Stimulated activated CD8-positive, alpha-beta memory T cell treated with anti-CD3 and anti-CD28 coated beads, Interleukin-7, amount 100 ng/mL, for 48 hours (primary cell): ENCODE data around the gene CYSRT1.

Experiments used
- DNase-seq, 2 donors: peaks; one replicate each; pipeline ENCODE4 v3.0.0-alpha.2; 2020; ENCODE audit warnings: low read depth in 1 of 2; ENCODE audit errors: extremely low read depth in 1 of 2

Gene CYSRT1, protein sequence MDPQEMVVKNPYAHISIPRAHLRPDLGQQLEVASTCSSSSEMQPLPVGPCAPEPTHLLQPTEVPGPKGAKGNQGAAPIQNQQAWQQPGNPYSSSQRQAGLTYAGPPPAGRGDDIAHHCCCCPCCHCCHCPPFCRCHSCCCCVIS

DNA sequence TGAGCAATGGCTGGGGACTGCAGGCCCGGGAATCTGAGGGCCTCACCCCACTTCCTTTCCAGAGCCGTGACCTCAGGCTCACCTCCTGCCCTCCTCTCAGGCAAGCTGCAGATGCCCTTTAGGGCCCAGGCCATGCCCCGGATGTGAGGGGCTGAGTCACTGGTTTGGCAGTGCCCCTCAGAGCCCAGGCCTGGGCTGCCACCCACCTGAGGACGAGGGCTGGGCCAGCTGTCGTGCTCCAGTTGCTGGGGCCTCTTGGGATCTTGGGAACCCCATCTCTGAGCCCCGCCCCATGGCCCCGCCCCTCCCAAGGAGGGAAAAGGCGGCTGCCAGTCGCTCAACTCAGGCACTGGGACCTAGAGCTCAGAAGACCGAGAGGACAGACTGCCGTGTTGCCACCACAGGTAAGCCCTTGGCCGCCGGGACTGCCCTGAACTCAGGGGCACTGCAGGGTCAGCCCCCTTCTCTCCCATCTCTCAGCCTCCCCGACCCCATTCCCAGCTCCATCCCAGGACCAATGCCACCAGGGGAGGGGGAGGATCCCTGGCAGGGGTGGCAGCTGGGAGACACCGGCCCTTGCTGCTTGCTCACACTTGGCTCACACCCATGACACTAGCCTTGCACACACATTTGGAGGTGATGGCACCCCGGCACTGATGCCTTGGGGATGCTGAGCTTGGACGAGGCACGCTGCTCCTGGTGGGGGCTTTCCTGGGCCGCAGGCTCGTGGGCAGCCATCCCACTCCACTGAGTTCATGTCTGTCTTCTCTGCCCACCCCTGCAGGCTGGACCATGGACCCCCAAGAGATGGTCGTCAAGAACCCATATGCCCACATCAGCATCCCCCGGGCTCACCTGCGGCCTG lies at the start of gene CYSRT1:
TSS of gene CYSRT1 (plus strand) at position 345 of the 865 bp plus-strand sequence. CDS start at position 793, 448 bp downstream.
- no peak for DNase-seq

DNA sequence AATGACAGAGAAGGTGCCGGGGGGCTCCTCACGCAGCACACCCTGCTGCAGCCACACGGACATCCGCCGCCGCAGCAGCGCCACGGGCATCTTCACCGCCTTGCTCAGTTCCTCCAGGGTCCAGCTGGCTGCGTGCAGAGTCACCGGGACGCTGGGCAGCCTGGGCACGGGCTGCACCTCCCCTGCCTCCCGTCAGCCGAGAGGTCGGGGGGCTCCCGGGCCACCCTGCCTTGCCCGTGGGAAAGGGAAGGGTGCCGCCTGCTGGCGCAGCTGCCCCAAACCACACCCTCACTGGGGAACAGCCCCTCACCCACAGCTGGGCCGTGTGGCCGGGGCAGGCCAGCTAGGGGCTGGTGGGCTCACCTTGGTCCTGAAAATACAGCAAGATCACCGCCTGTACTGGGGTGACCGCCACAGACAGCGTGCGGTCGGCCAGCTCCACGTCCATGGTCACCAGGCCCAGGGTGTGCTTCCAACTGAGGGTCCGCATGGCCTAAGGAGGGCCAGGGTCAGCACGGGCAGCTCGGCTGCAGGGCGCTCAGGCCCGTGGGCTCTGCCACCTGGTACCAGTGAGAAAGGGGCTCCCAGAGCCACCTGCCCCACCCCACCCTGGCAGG lies 49.5 kb upstream of the CYSRT1 start:
- DNase-seq, result no peak

DNA sequence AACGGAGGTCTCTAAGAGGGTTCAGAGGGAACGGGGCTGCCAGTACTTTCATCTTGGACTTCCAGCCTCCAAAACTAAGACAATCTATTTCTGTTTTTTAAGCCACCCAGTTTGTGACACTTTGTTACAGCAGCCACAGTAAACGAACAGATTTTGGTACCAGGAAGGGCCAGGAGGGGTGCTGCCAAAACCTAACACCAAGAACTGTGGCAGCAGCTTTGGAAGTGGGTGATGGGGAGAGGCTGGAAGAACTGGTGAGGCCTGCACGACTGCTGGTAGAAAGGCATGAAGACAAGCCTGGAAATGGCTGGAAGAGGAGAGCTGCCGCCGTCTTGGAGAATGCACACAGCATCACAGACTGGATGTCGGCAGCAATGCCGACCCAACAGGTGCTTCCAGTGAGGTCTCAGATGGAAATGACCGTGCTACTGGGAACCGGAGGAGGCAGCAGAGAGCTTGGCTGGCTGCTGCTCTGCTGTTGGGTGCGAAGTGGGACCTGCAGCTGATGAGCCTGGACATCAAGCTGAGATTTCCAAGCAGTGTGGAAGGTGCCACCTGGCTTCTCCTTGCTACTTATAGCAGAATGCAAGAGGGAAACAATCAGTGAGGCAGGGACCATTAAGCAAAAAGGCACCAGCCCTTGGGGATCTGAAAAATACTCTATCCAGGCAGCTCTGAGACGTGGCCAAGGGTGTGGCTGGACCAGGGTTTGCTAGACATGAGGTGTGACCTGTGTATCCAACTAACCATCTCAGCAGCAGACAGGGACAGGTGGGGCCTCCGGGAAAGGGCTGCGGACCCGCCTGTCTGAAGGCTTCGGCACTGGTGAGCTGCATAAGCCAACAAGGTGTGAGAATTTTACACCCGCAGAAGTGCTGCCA lies 48.4 kb upstream of the CYSRT1 start:
- DNase-seq, result no peak

DNA sequence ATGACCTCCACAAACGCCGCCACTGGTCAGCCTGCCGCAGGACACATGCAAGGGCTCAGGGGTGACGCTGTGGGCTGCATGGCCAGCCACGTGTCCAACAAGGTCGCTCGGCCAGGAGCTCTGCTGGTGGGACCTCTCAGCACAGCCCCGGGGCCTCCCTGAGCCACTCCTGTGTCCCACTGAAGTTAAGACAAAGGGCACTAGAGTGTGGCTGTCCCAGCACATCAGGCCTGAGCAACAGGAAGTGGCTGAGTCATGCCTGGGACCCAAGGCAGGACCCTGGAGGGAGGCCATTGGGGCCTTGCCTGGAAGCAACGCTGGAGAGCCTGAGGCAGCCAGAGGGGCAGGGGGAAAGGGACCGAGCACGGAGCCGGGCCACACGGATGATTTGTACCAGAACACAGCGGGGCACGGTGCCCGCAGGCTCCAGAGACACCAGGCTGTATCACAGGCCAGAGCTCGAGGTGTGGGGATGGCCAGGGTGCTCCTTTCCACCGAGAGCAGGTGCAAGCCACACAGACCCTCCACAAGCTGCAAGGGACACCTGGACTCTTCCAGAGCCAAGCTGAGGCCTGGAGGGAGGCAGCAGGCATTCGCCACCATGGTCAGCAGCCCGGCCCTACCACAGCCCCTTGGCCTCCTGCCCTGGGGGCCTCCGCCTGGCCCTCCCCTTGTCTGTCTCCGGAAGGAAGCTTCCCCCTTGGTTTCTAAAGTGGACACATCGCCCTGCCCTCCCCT lies 46.6 kb upstream of the CYSRT1 start:
- DNase-seq, result no peak

DNA sequence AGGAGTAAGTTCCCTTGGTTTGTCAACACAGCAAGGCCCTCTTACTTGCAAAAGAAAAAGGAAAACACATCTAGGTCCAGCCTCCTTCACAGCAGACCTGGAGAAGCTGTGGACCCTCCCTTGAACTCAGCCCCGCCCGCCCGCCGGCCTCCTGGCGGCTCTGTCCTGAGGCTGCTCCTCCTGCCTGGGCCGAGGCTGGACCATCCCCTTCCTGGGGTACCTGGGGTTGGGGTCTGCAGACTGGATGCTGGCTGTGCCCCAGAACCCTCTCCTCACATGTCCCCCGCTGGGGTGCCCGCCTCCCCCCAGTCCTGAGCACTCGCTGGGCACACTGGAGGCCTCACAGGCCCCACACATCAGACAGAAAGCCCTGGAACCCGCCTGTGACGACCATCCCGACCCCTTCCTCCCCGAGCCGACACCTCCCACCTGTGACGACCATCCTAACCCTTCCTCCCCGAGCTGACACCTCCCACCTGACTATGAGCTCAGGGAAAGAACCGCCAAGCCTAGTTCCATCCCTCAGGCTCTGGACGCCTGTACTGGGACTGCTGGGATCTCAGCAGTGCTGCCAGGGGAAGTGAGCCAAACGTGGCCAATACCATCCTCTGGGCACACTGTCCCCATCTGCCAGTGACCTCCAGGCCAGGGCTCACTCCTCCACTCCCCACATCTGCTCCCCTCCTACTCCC lies 45.9 kb upstream of the CYSRT1 start:
- DNase-seq, result no peak

DNA sequence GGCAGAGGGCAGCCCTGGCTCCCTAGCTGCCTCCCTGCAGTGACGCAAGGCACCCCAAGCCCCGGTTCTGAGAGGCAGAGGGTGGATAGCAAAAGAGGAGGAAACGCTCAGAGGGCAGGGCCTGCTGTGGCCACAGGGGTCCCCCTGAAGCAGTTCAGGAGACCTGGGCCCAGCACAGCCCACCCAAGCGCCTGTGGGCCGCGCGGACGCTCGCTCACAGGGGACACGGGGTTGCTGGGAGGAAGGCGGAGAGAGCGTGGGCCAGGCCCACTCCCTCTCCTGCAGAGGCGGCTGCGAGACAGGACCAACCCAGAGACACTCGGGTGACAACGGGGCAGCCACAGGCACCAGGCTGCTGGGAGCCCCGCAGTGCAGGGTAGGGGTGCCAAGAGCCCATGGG lies 45.2 kb upstream of the CYSRT1 start:
- no peak for DNase-seq

DNA sequence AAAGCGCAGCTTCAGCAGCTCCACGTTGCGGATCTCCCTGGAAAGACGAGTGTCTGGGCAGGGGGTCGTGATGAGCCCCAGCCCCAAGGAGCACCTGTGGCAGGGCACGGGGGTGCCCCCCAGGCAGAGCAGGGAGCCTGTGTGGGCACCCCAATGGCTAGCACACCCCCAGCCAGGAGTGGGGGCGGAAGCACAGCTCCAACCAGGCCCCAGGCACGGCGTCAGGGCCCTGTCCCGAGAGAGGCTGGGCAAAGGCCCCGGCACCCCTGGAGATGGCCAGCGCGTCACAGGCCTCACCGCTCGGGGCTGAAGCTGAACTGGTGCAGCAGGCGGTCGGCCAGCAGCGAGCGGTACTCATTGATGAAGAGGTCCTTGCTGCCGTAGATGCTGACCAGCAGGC lies 44.5 kb upstream of the CYSRT1 start:
- no peak for DNase-seq

DNA sequence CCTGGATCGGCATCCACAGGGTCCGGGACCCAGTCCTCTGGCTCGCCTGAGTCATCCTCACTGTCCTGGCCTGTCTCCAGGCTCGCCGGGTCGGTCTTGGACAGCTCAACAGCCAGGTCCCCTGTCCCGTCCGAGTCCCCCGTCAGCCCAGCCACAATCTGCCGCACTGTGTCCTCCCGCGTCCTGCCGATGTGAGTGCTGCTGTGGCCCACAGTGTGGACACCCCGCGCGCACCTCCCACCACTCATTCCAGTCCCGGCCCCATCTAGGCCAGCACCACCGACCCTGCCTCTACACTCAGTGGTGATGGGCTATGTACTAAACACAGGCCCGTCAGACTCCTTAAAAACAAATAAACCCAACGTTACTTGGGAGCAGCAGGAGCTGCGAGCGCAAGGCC lies 43.3 kb upstream of the CYSRT1 start:
- DNase-seq, result no peak

DNA sequence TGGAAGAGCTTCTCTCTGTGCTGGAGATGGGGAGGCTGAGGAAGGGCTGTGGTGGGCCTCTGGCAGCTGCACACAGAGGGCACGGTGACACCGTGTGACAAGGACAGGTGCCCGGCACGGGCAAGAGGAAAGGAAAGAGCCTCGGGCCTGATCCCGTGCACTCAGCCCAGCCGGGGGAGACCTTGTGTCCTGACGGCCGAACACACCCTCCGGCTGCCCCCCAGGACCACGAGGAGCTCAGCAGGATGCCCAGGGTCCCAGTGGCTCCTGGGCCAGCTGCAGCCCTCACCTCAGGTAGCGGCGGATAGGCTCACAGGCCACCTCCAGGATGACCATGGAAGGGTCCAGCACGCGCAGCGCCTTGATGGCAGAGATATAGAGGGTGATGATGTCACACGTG lies 42.1 kb upstream of the CYSRT1 start:
- no peak for DNase-seq

DNA sequence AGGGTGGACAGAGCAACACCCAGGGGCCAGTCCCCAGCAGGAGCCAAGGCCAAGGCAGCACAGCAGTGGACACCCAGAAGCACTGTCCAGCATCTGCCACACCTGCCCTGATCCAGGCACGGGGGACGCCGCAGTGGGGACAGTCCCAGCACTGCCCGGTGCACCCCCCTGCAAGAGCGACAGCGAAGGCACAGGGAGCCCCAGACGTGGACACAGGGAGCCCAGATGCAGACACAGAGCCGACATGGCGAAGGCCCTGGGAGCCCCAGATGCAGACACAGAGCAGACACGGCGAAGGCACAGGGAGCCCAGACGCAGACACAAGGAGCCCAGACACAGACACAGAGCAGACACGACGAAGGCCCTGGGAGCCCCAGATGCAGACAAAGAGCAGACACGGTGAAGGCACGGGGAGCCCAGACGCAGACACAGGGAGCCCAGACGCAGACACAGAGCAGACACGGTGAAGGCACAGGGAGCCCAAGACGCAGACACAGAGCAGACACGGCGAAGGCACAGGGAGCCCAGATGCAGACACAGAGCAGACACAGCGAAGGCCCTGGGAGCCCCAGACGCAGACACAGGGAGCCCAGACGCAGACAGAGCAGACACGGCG lies 40.9 kb upstream of the CYSRT1 start:
- no peak for DNase-seq

DNA sequence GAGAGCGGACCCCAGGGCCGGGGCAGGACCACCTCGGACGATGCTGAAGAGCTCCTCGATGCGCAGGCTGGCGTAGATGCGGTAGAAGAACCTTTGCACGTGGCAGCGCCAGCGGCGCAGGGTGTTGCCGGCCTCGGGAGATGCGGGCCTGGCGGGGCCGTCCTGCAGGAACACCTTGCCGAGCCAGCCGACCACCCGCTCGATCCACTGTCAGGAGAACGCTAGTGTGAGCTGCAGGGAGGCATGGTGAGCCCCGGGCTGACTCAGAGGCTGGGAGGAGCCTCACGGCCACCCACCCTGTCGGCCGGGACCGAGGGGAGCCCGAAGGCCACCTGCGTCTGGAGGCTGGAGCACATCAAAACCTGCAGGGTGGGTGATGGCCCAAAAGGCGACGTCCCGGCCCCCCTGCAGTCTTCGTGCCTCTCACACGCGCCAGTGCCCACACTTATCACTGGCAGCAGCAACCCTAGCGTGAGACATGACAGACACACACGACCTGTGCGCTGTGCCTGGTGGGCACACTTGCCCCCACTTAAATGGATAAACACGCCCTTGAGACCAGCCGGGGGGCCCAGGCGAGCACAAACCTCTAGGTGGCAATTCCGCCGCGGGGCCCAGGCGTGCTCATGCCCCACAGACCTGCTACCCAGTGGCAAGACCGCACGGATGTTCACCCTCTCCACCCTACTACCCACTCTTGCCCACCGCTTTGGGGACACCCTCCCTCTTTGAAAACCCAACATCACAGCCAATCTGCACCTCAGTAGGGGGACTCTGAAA lies 39.9 kb upstream of the CYSRT1 start:
- no peak for DNase-seq

DNA sequence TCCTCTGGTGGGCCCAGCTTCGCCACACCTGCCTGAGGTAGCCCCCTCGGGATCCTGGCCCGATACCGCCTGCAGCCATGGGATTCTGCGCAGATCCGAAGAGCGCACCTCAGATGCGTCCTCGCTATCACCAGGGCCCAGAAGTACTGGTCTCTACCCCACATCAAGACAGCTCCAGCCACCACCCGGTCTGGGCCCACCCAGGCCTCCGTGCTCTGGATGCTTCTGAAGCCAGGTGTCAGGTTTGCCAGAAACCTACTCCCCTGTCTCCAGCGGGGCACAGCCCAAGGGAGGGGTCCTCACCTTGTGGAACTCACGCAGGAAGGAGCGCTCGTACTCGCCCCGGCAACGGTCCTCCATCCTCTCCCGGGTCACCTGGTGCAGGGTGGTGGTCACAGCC lies 39.1 kb upstream of the CYSRT1 start:
- DNase-seq, result no peak

DNA sequence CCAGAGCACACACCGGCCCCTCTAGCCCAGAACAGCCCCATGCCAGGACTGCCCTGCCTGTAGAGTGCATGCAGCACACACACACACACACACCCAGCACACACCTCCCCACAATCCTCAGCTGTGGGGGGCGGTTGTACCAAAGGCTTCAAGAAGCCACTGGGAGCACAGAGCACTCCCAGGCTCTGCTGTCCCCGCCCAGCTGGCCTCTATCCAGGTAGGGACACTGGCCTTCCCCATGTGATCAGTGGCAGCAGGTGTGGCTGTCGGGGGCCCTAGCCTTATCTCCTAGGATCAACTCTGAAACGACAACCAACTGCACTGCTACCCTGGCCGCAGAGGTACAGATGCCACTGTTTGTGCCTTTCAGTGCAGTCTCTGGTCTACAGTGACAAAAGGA lies 38.6 kb upstream of the CYSRT1 start:
- DNase-seq, result no peak

DNA sequence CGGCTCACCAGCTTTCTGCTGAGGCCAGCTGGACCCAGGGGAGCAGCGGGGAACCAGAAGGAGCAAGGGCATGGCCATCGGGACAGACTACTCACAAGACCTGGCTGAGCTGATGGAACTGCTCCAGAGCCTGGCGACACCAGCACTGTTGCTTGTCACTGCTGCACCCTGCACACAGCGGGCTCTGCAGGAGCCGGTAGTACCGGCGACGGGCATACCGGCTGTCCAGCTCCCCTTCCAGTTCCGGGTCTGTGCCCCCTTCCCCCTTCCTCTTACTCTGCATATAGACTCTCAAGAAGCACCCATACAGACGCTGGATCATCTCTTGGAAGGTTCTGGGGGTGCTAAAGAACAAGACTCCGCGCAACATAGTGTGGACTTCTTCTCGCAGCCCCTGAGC lies 37.6 kb upstream of the CYSRT1 start:
- DNase-seq, result no peak

DNA sequence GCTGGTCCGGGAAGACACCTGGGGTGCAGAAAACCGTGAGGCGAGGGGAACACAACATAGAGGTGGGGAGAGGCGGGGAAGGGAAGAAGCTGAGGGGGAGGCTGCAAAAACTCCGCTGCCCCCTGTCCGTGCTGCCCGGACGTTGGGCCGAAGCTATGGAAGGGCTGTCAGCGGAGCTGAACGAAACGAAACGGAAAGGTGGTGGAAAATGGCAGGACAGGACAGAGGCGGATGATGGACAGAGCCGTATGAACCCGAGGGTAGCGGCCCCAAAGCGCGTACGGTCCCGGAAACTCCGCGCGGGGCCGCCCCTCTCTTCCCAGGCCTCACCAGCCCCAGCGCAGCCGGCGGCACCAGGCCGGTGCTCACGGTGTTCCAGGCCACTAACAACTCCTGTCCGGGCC lies 36.9 kb upstream of the CYSRT1 start:
- no peak for DNase-seq

DNA sequence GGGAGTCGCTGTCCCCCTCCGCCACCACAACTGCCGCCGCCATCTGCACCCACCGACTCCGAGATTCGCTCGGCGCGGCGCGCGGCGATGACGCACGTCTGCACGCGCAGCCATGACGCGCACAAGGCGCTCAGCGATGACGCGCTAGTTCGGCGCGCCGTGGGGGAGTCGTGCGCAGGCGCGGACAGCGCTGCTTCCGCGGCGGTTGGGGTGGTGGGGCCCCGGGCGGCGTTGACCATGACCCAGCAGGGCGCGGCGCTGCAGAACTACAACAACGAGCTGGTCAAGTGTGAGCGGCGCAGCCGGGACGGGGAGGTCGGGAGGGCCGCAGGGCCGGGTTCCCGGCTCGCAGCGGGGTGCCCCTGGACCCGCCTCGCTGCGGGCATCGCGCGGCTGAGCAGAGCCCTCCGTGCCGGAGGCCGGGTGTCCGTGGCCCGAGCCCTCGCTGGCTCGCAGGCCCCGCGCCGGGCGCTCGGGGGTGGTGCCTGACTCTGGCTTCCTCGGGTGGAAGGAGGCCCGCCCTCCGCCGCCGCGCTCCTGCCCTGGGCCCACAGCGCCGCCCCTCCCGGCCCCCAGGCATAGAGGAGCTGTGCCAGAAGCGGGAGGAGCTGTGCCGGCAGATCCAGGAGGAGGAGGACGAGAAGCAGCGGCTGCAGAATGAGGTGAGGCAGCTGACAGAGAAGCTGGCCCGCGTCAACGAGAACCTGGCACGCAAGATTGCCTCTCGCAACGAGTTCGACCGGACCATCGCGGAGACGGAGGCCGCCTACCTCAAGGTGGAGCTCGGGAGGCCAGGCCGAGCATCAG lies 36.3 kb upstream of the CYSRT1 start, which contains the start of the genes ANAPC2 and SSNA1:
TSS of gene ANAPC2 (minus strand) at position 71 of the 807 bp plus-strand sequence. CDS start at position 43, 28 bp downstream.
TSS of gene SSNA1 (plus strand) at position 187 of the 807 bp plus-strand sequence. CDS start at position 238, 51 bp downstream.
- peak; percentile 82 to 94 for DNase-seq
